CD4-positive, alpha-beta T cell (primary cell): ENCODE data around the gene MIDN. TPM values are rescaled to one million over a fixed set of nuclear protein-coding genes. Genes with fewer than 3 reads are reported as not detected.
A peak's percentile ranks its signal among the peaks of the same experiment; 100 is the strongest.

Experiments
- ATAC-seq: fragments of 200-7000 bp; cut with Tn5 transposase; one replicate; pipeline ENCODE4 v1.10.0; 2022; ENCODE audit warnings: mild to moderate bottlenecking; ENCODE audit not compliant: poor library complexity
- CTCF ChIA-PET: fragments of 350-600 bp; sonication (Branson Sonifier 250); formaldehyde crosslinking; loops from one replicate; lab custom pipeline; 2021; ENCODE audit warnings: antibody characterized with exemption, inconsistent platforms; lab: Charles Lee
- POLR2A ChIA-PET: fragments of 350-600 bp; sonication (Branson Sonifier 250); formaldehyde crosslinking; loops from one replicate; lab custom pipeline; 2021; ENCODE audit warnings: antibody characterized with exemption, inconsistent platforms; lab: Charles Lee
- DNase-seq, 14 experiments: peaks; one replicate each; pipeline ENCODE4 v3.0.0-alpha.2; 2013 to 2020; ENCODE audit warnings: mixed read lengths in 2 of 14
- H3K27ac ChIP-seq, 2 donors: one replicate each; pipeline versions ENCODE4 v1.5.1 to v1.7.0; 2013; ENCODE audit warnings: low read length in 2 of 2, low read depth in 1 of 2, mild to moderate bottlenecking in 1 of 2
- H3K27me3 ChIP-seq, 2 experiments: 1 replicate in 1 of 2; 2 replicates in 1 of 2; pipeline versions ENCODE4 v1.6.1 to v1.7.0; 2013; ENCODE audit warnings: low read length in 2 of 2, control low read depth in 1 of 2, mild to moderate bottlenecking in 1 of 2, moderate library complexity in 1 of 2; ENCODE audit not compliant: insufficient read depth in 2 of 2, control insufficient read depth in 1 of 2
- H3K36me3 ChIP-seq: one replicate; pipeline ENCODE4 v1.6.1; 2013; ENCODE audit warnings: low read length, control low read depth; ENCODE audit not compliant: insufficient read depth
- H3K4me1 ChIP-seq: one replicate; pipeline ENCODE4 v1.6.1; 2013; ENCODE audit warnings: low read length, control low read depth; ENCODE audit not compliant: insufficient read depth
- H3K4me3 ChIP-seq: one replicate; pipeline ENCODE4 v1.5.1; 2013; ENCODE audit warnings: mild to moderate bottlenecking, low read length, moderate library complexity
- H3K9me3 ChIP-seq, 2 experiments: 1 replicate in 1 of 2; 2 replicates in 1 of 2; pipeline versions ENCODE4 v1.6.1 to v1.7.0; 2013; ENCODE audit warnings: low read length in 2 of 2, mild to moderate bottlenecking in 2 of 2, control low read depth in 1 of 2, moderate library complexity in 1 of 2; ENCODE audit not compliant: control insufficient read depth in 1 of 2, insufficient read depth in 1 of 2
- H3K27ac Mint-ChIP-seq: one replicate; pipeline ENCODE4 v1.8.0; 2020; ENCODE audit warnings: mixed read lengths
- H3K27me3 Mint-ChIP-seq: one replicate; pipeline ENCODE4 v1.8.0; 2021; ENCODE audit warnings: mixed read lengths
- H3K36me3 Mint-ChIP-seq: one replicate; pipeline ENCODE4 v1.8.0; 2021; ENCODE audit warnings: low read depth, mixed read lengths
- H3K4me1 Mint-ChIP-seq: one replicate; pipeline ENCODE4 v1.8.0; 2021; ENCODE audit warnings: low read depth, mixed read lengths
- H3K4me3 Mint-ChIP-seq: one replicate; pipeline ENCODE4 v1.8.0; 2020; ENCODE audit warnings: mild to moderate bottlenecking, mixed read lengths
- H3K9me3 Mint-ChIP-seq: one replicate; pipeline ENCODE4 v1.8.0; 2020; ENCODE audit warnings: mixed read lengths
- intact Hi-C, 2 experiments: fragments of 100-400 bp; cut with DNase I in 1 of 2; cut with micrococcal nuclease in 1 of 2; formaldehyde crosslinking; loops; one replicate each; pipeline versions ENCODE4 v1.15.1 to v1.9.0; 2023 to 2025; cut with DNase I, micrococcal nuclease
- total RNA-seq, 174 experiments: library from RNA in 2 of 174; stranded (reverse) in 2 of 174; gene quantifications; one replicate each; pipeline ENCODE4 v1.2.3 and lab custom pipeline; 2021 to 2026
- TF ChIP-seq, protein P1 (sequence below): fragments of 200-600 bp; IDR thresholded peaks from one replicate; pipeline ENCODE4 v1.8.0; 2022; ENCODE audit warnings: antibody characterized with exemption, mild to moderate bottlenecking

The MIDN gene
- total RNA-seq, 2 experiments from 2014 or later: 214 to 228 TPM

- peak overlapping the region; percentile 56 for H3K27ac Mint-ChIP-seq
- Histone ChIP-seq H3K9me3 (no peaks in the 10 kb centered on the region), H3K4me1 (peaks cover 54% of the 10 kb centered on the region), H3K36me3 (peaks cover 17% of the 10 kb centered on the region), H3K4me3 (peak overlapping the region; percentile 59), H3K27me3 (no peaks in the 10 kb centered on the region), H3K27ac (peak overlapping the region; percentile 59 to 72)
- CTCF ChIA-PET: interaction anchor here (1.2 kb wide), 1 partner anchor 19 kb away, joined by 8 read pairs; no protein-coding TSS in a partner anchor
- H3K4me3 Mint-ChIP-seq: no peak overlapping the region
- ATAC-seq (no peak), DNase-seq (no peak)
- no peaks in the 10 kb centered on the region for H3K9me3 Mint-ChIP-seq
- peaks cover 16% of the 10 kb centered on the region for H3K36me3 Mint-ChIP-seq
- peaks cover 11% of the 10 kb centered on the region for H3K4me1 Mint-ChIP-seq
- intact Hi-C loops: loop anchor here in 1 of 2 experiments (10.0 kb wide), 2 partner anchors 223 to 453 kb away; partner anchors contain the start of genes CNN2, PTBP1, RNU6-2 and TMEM259
- POLR2A ChIA-PET: interaction anchor here (0.7 to 7.9 kb wide), 2 partner anchors 10 to 19 kb away, joined by 3 to 476 read pairs; partner anchors contain the start of gene CIRBP
- H3K27me3 Mint-ChIP-seq: no peaks in the 10 kb centered on the region
- TF ChIP-seq, protein P1, sequence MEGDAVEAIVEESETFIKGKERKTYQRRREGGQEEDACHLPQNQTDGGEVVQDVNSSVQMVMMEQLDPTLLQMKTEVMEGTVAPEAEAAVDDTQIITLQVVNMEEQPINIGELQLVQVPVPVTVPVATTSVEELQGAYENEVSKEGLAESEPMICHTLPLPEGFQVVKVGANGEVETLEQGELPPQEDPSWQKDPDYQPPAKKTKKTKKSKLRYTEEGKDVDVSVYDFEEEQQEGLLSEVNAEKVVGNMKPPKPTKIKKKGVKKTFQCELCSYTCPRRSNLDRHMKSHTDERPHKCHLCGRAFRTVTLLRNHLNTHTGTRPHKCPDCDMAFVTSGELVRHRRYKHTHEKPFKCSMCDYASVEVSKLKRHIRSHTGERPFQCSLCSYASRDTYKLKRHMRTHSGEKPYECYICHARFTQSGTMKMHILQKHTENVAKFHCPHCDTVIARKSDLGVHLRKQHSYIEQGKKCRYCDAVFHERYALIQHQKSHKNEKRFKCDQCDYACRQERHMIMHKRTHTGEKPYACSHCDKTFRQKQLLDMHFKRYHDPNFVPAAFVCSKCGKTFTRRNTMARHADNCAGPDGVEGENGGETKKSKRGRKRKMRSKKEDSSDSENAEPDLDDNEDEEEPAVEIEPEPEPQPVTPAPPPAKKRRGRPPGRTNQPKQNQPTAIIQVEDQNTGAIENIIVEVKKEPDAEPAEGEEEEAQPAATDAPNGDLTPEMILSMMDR: no peak
Measured at GRCh38 chr19:1247748-1248138, 640 bp upstream of the MIDN start.

- peak overlapping the region; percentile 75 for H3K4me3 Mint-ChIP-seq
- Histone ChIP-seq H3K9me3 (no peaks in the 10 kb centered on the region), H3K4me1 (peaks cover 55% of the 10 kb centered on the region), H3K36me3 (peaks cover 21% of the 10 kb centered on the region), H3K4me3 (peak overlapping the region; percentile 59), H3K27ac (peak overlapping the region; percentile 77 to 81), H3K27me3 (no peaks in the 10 kb centered on the region)
- ChIA-PET POLR2A (interaction anchor here (0.6 to 2.3 kb wide), 4 partner anchors 12 to 211 kb away, joined by 3 to 57 read pairs (median 13); partner anchors contain the start of gene CIRBP), CTCF (interaction anchor here (0.7 to 1.1 kb wide), 5 partner anchors 13 to 28 kb away, joined by 3 to 12 read pairs (median 4); no protein-coding TSS in a partner anchor)
- H3K36me3 Mint-ChIP-seq: peaks cover 23% of the 10 kb centered on the region
- H3K27me3 Mint-ChIP-seq: no peaks in the 10 kb centered on the region
- intact Hi-C loops: loop anchor here (1.0 to 10.0 kb wide), 5 partner anchors 10 to 454 kb away; partner anchors contain the start of genes CNN2 (in 1 of the 2), PTBP1 (in 1 of the 2), RNU6-2 (in 1 of the 2) and TMEM259 (in 1 of the 2)
- H3K9me3 Mint-ChIP-seq: no peaks in the 10 kb centered on the region
- peak; percentile 70 to 95 (median 82) for DNase-seq
- peak overlapping the region; percentile 92 for H3K27ac Mint-ChIP-seq
- H3K4me1 Mint-ChIP-seq: peaks cover 11% of the 10 kb centered on the region
- TF ChIP-seq, protein P1: peak; percentile 62
- ATAC-seq: peak; percentile 21
Measured at GRCh38 chr19:1248786-1249297, 459 bp downstream of the MIDN start.

GRCh38 chr19:1249298-1249989 is 1.1 kb downstream of the MIDN start:
- H3K4me1 Mint-ChIP-seq: peaks cover 10% of the 10 kb centered on the region
- H3K36me3 Mint-ChIP-seq: peaks cover 25% of the 10 kb centered on the region
- TF ChIP-seq, protein P1: no peak
- peak; percentile 55 for ATAC-seq
- DNase-seq: peak; percentile 90 to 99 (median 96)
- H3K27ac Mint-ChIP-seq: peak overlapping the region; percentile 92
- Histone ChIP-seq H3K4me3 (peak overlapping the region; percentile 71), H3K4me1 (peaks cover 55% of the 10 kb centered on the region), H3K27ac (peak overlapping the region; percentile 69 to 86), H3K9me3 (no peaks in the 10 kb centered on the region), H3K27me3 (no peaks in the 10 kb centered on the region), H3K36me3 (peaks cover 19% of the 10 kb centered on the region)
- CTCF ChIA-PET: interaction anchor here (0.7 to 1.1 kb wide), 5 partner anchors 12 to 28 kb away, joined by 3 to 12 read pairs (median 4); no protein-coding TSS in a partner anchor
- H3K4me3 Mint-ChIP-seq: peak overlapping the region; percentile 97
- no peaks in the 10 kb centered on the region for H3K9me3 Mint-ChIP-seq
- intact Hi-C loops: loop anchor here (1.0 to 10.0 kb wide), 5 partner anchors 10 to 455 kb away; partner anchors contain the start of genes CNN2 (in 1 of the 2), PTBP1 (in 1 of the 2), RNU6-2 (in 1 of the 2) and TMEM259 (in 1 of the 2)
- POLR2A ChIA-PET: interaction anchor here (0.9 to 2.3 kb wide), 7 partner anchors 11 to 26 kb away, joined by 3 to 57 read pairs (median 9); partner anchors contain the start of genes CIRBP and FAM174C
- H3K27me3 Mint-ChIP-seq: no peaks in the 10 kb centered on the region
